GM19455 (cell line): ENCODE results near the gene DOK5.

Experiments used
- ATAC-seq: cut with Tn5 transposase; IDR thresholded peaks from one replicate; pipeline ENCODE4 v1.9.1; 2021; ENCODE audit not compliant: unreplicated experiment

DOK5 gene

DNA sequence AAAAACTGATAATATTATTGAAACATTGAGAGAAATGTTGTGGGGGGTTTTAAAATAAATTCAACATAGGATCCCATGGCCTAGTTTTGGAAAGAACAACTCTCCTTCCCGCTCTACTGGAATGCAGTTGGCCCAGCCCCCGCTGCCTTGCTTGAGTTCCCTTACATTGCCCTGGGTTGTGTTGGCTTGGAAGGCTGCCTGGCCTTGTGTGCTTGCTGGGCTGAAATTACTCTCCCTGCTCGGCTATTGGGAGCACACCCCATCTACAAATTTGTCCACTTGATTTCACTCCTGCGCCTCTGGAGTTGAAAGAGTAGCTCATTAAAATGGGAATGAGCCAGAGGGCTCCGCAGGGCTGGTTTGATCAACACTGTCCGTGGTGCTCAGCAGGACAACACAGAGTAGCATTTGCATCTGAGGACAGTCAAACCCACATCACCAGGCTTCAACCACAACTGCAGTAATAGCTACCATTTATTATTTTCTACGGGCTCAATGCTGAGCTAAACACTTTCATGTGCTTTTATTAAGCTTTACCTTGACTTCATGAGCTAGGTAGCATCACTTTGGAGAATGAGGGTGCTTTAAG lies 35.2 kb downstream of the DOK5 start:
- no peak for ATAC-seq

DNA sequence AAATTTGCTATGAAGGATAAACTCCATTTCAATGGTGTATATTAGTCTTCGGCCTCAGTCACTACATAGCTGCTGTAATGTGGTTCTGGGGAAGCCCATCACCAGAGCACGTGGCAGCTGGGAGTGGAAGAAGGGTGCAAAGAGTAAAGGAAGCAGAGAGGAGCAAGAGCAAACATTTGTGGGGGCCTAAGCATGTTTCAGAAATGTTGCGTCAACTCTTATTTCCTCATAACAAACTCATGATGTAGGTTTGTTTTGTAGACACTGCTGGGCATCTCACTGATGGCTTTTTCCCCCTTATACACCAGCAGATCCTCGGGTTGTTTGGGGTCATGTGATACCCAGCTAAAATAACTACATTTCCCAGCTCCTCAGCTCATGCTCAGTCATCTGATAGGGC lies 37.3 kb downstream of the DOK5 start:
- ATAC-seq, result no peak

DNA sequence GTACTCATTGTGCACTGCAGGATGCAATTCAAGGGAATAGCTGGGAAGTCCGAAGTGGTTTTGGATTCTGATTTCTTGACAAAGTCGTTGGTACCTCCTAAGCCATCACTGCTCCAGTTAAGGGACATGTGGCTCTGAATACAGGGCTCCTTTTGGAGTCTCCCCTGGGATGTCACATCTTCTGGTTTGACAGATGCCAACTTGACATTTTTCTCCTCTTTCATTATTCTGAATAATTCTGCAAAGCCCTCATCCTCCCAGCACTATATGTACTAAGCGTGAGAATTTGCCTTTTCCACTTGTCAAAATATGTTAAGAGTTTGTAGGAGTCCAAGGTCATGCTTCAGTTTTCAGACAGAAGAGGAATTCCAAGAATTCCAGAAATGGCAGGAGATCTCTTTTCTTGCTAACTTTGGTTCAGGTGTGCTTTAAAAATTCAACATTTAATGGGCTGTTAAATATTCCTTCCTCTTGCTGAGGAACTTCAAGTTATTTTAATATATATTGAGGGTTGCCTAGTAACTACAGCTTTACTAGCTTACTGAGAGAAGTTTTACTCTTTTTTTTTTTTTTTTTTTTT lies 38.7 kb downstream of the DOK5 start:
- no peak for ATAC-seq

DNA sequence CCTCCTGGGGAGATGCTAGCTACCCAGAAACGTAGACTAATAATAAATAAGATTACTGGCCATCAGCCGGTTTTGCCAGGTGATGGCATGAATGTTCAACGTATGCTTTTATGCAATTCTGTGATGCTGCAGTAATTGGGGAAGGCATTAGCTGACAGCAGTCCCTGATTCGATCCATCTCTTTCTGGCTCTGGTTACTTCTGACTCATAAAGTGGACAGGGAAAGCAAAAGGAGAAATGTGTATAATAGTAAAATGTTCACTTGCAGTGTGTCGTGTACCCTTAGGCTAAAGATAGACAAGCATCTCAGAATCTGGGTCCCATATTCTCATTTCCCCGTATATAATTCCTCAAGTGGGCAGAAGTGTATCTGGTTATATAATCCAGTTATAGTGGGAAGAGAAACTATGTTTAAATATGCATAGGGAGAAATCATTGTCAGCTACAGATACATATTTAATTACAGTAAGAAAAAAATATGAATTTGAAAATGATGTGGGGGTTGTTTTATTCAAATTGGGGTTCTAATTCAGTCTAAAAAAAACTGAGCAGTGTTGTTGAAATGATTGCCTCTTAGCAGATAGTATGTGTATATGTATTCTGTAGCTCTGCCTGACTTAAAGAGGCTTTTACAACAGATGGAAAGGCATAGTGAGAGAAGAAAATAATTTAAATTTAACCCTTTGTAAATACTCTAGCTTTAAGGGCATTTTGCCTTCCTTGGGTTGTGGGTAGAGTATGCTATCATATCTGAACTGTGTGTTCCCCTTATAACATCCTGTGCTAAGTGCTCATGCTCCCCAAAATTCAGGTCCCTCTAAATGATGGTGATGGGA lies 40.6 kb downstream of the DOK5 start:
- ATAC-seq, result no peak

DNA sequence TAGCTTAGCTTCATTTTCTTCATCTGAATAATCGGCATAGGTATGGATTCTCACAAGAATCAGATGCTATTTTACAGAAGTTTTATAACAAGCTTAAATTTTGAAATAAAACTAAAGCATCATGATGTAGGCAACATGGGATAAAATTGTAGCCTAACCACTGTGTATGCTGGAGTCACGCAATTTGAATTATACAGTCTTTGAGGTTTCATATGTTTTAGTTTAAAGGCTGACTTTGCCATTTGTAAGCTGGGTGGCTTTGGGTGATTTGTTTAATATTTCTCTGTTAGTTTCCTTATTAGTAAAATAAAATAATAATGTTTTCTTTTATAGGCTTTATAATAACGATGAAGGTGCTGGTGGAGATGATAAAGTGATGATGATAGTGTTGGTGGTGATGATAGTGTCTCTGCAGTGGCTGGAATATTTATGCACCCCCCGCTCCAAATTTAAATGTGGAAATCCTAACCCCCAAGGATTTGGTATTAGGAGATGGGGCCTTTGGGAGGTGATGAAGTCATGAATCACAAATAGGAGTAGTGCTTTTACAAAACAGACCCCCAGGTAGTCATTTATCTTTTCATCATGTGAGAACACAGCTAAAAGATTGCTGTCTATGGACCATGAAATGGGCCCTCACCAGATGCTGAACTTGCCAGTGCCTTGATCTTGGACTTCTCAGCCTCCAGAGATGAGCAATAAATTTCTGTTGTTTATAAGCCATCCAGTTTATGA lies 42.0 kb downstream of the DOK5 start:
- ATAC-seq, result no peak

DNA sequence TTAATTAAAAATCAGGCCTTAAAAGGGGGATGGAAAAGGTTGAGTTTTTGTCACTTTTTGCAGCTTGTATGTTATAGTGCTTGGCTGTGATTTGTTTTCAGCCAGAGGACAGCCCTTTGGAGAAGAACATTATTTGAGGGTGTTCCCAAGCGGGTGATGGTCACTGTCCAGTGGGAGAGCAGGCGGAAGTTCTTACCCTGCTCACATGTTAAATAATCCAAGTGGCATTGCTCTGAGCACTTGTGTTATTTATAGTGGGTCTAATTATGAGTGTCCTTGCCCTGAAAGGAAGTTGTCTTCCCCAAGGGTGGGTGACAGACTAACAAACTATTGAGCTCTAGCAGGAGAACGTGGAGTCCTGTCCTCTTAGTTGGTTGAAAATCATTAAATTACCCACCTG lies 49.5 kb downstream of the DOK5 start:
- ATAC-seq, result no peak

DNA sequence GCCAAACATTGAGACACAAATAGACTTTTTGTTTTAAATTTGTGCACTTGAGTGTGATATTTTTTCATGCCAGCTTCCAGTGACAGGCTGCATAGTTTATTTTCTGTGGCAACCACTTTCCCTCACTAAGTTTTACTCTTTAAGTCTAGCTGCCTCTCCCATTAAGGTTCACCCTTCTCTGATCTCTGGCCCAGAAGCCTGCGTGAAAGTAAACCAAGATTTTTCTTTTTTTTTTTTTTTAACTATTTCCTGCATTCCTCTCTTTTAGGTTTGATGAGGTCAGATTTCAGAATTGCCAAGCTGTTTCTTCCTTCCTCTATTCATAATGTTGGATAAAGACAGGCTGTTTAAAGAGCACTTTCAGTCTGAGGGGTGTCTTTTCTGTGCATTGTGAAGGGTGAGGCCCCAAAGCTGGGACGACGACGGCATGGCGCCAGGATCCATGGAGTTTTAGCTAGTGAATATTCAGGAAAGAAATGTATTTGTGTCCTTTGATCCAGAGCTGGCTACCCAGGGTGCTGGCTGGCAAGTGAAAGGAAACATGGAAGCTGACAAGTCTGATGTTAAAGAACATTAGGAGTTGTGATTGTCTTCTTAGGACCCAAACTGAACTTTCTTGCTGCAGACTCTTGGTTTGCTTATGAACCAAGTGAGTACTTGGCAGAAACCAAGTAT lies 50.7 kb downstream of the DOK5 start:
- no peak for ATAC-seq

DNA sequence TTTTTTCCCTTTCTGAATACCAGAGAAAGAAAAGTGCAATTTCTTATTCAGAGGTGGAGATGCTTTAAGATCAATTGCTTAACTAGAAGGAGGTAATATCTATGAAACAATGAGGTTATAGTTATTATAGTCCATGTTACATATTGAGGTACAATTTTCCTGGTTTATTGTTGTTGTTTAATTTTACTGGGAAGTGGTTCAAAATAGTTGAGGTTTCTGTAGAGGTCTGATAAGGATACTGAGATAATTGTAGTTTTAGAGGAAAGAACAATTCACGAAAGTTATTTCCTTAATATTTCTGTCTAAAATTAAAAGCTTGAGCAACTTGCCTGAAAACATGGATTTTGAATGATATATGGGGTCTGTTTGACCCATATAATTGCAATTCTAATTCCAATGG lies 51.4 kb downstream of the DOK5 start:
- no peak for ATAC-seq

DNA sequence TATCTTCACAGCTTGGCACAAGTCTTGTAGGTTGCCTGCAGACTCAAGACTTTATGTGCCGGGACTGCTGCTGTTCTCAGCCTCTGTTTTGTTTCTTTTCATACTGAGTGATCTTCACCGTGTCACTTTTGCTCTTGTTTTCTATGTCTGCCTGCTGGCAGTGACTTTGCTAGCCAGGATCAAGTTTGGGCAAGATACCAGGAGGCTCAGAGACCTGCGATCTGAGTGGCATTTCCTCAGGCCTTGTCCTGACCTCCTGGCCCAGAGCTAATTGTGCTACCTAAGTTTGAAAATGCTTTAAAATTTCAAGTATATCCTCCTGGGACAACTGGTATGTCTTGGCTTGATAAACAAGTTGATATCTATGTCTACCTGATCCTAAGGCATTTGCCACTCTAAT lies 57.2 kb downstream of the DOK5 start:
- no peak for ATAC-seq

DNA sequence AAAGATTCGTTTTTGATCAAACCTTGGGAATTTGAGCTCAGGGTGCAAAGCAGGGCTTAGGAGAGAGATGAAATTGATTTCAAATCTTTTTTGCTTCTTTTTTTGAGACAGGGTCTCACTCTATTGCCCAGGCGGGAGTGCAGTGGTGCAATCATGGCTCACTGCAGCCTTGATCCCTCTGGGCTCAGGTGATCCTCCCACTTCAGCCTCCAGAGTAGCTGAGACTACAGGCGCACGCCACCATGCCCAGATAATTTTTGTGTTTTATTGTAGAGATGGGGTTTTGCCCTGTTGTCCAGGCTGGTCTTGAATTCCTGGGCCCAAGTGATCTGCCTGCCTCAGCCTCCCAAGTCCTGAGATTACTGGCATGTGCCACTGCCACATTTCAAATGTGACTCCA lies 58.7 kb downstream of the DOK5 start:
- ATAC-seq, result no peak

DNA sequence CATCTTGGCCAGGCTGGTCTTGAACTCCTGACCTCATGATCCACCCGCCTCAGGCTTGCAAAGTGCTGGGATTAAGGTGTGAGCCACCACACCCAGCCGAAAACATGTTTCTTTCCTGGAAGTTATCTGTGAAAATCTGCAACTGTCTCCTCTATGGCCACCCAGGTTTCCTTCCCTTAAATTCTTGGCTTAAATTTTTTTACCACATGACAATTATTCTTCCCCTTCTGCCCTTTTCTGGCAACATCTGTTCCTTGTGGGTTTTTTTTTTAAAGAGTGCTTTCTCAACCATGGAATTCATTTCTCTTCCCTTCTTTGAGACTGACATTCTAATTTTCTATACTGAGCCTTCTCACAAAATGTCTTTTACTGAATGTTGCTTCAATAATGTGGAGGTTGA lies 59.6 kb downstream of the DOK5 start:
- ATAC-seq, result no peak

DNA sequence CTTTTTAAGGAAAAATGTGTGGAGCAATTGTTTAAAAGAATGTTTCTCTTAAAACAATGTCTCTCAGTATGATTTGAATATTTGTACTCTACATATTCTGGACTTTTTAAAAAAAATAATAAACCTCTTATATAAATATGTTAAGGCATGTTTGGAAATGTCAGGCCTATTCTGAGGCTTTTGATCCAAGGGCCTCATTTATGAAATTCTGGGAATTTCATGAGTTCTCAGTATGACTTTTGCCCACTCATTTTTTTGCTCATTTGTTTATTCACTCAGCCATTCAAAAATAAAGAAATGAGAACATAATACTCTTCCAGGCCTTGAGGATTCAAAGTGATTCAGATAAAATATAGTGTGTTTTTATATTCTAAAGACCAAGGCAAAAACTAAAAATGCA lies 60.4 kb downstream of the DOK5 start:
- no peak for ATAC-seq

DNA sequence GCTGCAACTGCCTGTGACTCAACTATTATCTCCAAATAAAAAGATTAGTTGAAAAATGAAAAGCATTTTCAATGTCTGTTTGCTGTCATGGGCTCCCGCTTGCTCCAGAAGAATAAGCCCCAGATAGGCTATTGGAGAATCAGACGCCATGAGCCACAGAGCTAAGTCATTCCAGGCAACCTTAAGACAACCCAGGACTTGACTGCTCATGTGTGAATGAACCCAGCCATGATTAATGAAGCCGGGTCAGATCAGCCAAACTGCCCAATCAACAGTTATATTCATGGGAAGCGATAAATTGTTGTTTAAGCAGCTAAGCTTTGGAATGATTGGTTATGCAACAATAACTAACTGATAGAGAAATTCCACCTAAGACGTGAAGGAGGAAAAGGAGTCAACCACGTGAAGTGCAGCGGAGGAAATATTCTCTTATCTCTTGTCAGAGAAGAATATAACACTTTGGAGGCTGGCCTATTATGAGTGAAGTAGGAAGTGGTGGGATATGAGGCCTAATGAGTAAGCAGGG lies 64.2 kb downstream of the DOK5 start:
- ATAC-seq, result no peak

DNA sequence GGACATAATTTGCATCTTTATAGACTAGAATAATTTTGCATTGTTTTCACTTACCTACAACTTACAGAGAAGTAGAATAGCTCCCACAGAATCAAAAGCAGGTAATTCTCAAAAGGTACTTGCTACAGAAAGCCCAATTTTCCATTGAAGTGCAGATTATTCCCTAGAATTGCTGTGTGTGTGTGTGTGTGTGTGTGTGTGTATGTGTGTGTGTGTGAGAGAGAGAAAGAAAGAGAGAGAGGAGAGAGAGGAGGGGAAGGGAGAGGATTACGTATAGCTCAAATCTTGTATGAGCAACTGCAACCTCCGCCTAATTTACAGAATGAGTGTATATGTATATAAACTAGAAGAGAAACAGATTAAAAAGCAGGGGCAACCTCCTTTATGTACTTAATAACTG lies 68.0 kb downstream of the DOK5 start:
- no peak for ATAC-seq

DNA sequence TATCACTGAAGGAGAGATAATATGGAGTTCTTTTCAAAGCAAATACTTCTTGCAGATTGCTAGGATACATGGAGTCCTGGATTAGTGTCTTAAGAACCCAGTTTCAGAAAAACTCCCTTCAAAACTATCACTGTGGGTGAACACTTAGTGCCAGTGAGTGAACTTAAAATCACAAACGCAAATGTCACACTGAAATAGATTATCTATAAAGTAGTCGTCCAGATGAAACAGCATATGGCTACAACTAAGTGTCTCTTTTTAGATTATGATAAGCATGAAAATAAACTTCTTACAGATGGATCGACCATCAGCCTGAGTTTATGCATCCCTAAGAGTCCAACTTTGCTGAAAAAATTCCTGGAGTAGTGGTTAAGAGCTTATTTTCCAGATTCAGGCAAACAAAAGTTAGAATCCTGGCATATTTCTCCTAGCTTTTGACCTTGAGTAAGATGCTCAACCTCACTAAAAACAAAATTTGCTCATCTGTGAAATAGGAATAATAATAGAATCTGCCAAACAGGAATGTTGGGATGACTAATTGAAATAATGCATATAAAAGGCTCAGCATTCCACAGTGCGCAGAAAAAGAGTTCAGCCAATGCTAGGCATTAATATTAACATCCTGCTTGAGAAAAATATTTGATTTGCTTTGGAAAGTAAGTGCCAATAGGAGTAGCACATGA lies 70.4 kb downstream of the DOK5 start:
- no peak for ATAC-seq

DNA sequence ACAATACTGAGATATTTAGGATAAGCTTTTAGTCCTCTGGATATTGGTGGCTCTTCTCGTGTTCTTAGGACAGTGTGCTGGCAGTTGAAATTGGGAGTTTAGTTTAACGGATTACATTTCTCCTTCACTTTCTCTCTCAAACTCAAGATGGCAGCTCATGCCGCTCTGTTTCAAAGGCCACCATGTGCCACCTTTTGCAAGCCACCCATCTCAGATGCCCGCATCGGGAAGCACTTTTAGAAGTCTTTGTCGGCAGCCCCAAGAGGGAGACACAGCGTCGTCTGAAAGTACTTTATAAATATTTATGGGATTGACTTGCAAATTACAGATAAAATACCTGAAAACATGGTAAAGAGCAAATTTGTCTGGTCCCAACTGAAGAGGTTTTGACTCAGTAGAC lies 73.5 kb downstream of the DOK5 start:
- no peak for ATAC-seq

DNA sequence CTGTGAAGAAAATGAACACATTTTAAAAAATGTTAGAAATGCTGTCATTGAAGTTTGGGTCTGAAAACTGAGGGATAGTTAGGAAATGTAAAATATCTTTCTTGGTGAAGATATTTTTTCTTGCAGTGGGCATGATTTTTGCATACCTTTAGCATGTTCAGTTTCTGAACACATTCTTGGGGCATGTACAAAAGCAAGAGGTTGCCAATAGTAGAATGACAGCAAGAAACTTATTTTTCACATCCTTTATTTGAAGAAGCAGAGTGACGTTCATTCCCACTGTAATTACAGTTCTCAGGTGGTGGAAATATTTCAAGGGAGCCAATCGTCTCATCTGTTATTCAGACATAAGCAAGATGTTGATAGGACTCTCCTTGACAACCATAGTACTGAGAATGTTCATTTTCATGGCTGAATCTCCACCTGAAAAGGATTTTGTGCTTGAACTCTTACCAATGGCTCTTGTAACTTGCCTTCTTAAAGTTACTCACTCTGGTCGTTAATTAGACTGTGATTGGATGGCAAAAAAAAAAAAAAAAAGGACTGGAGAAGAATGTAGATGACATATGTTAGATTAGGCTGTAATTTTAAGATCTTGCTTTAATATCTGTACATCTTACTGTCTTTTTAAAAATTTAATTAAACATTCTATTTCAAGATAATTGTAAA lies 74.4 kb downstream of the DOK5 start:
- ATAC-seq, result no peak

DNA sequence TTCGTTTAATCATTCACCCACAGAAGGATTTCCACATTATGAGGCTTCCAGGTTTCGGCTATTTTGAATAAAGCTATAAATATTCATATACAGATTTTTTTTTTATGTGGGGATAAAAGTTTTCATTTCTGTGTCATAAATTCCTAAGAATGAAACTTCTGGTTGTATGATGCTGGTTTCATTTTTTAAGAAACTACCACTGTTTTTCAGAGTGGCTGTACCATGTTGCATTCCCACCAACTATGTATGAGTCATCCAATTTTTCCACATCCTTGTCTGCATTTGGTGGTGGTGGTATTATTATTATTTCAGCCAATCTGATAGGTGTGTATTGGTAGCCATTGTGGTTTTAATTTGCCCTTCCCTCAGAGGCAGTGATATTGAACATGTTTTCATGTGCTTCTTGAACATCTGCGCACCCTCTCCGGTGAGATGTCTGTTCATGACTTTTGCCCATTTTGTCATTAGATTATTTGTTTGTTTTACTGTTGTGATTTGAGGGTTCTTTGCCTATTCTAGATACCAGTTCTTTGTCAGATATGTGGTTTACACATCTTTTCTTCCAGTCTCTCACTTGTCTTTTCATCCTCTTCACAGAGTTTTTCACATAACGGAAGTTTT lies 75.5 kb downstream of the DOK5 start:
- ATAC-seq, result no peak

DNA sequence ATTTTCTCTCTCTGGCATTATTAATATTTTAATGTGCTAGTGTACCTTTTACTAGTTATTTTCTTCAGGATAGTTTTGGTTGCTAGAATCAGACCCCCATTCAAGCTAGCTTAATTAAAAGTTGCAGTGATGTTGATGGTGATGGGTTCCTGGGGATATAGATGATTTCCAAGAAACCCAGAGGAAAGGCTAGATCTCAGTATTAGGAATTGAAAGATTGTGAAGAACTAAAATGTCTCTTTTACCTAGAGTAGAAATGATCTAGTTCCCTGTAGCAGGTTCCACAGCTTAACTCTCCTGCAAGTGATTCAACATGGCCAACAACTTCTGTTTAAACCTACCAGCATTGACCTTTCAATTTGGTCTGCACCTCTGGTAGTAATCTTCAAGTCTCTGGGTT lies 78.6 kb downstream of the DOK5 start:
- no peak for ATAC-seq

DNA sequence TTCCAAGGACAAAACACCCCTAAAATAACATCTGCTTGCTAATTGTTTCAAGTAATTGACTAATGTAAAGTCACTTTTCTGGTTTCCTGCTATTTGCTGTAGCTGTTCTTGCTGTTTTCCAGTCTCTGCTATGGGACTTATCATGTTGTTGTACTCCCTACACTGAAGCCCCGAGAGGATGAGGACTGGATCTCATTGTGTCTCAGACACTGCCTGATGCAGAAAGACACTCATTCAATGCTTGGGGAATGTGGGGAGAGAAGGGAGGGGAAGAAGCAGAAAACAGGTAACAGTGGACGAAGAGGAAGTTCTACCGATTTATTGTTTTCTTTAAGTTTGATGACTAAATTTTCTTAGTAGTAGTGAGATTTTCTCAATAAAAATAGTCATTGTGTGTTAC lies 79.8 kb downstream of the DOK5 start:
- ATAC-seq, result no peak
